K562 (cell line): ENCODE results near the gene SLC7A5. TPM values are rescaled to one million over a fixed set of nuclear protein-coding genes. Genes with fewer than 3 reads are reported as not detected.

Source experiments
- CCNT2 ChIP-seq: IDR thresholded peaks from 2 replicates; pipeline ENCODE4 v1.6.1; 2011; ENCODE audit warnings: borderline replicate concordance, low read depth, mild to moderate bottlenecking, moderate library complexity, mixed read lengths, low read length; ENCODE audit not compliant: insufficient read length; ENCODE audit errors: extremely low read depth
- HMG20B ChIP-seq: fragments of 250-450 bp; sonication (Bioruptor Pico); IDR thresholded peaks from 2 replicates; pipeline ENCODE4 v1.5.0; 2021; ENCODE audit warnings: mild to moderate bottlenecking
- NONO ChIP-seq, 2 experiments: fragments of 200-400 bp in 1 of 2; fragments of 450-650 bp in 1 of 2; formaldehyde crosslinking in 1 of 2; IDR thresholded peaks; 2 replicates each; pipeline ENCODE4 v1.6.1; 2017; ENCODE audit warnings: low read depth in 2 of 2, mild to moderate bottlenecking in 2 of 2, moderate library complexity in 2 of 2, low read length in 1 of 2
- NR2C1 ChIP-seq, 2 experiments: fragments of 450-650 bp; IDR thresholded peaks; 2 replicates each; pipeline ENCODE4 v1.6.1; 2017; ENCODE audit warnings: mild to moderate bottlenecking in 2 of 2, antibody characterized with exemption in 1 of 2, inconsistent platforms in 1 of 2, missing compliant biosample characterization in 1 of 2, missing genetic modification characterization in 1 of 2
- PHF20 ChIP-seq: fragments of 450-650 bp; IDR thresholded peaks from 2 replicates; pipeline ENCODE4 v1.6.1; 2018; ENCODE audit not compliant: partially characterized antibody
- POLR2G ChIP-seq: fragments of 200-400 bp; formaldehyde crosslinking; IDR thresholded peaks from 2 replicates; pipeline ENCODE4 v1.6.1; 2017; ENCODE audit warnings: low read depth, mild to moderate bottlenecking, antibody characterized with exemption, low read length, moderate library complexity
- SRF ChIP-seq, 2 experiments: fragments of 250-450, 450-650 bp in 1 of 2; sonication (Bioruptor Pico) in 1 of 2; sonication (generic) in 1 of 2; formaldehyde crosslinking; IDR thresholded peaks; 2 replicates each; pipeline versions ENCODE4 v1.5.0 to v1.5.1; 2020 to 2022; ENCODE audit warnings: mild to moderate bottlenecking in 1 of 2, missing genetic modification reagents in 1 of 2
- SRSF1 ChIP-seq: fragments of 200-400 bp; formaldehyde crosslinking; IDR thresholded peaks from 2 replicates; pipeline ENCODE4 v1.6.1; 2017; ENCODE audit warnings: mild to moderate bottlenecking, low read depth, low read length, moderate library complexity
- ZBTB26 ChIP-seq: fragments of 450-650 bp; formaldehyde crosslinking; IDR thresholded peaks from 2 replicates; pipeline ENCODE4 v1.4.0; 2022; ENCODE audit warnings: missing genetic modification characterization
- ZNF740 ChIP-seq, 3 experiments: fragments of 200-800 bp in 1 of 3; sonication (Bioruptor generic) in 1 of 3; sonication (generic) in 1 of 3; formaldehyde crosslinking in 1 of 3; IDR thresholded peaks; 2 replicates each; pipeline versions ENCODE4 v1.6.1 to v1.8.0; 2016 to 2022; ENCODE audit warnings: mild to moderate bottlenecking in 2 of 3, missing compliant biosample characterization in 2 of 3, missing genetic modification characterization in 2 of 3, missing genetic modification reagents in 1 of 3
- ZNF75A ChIP-seq: fragments of 450-650 bp; formaldehyde crosslinking; IDR thresholded peaks from 2 replicates; pipeline ENCODE4 v1.4.0; 2020; ENCODE audit warnings: mild to moderate bottlenecking
- polyA plus RNA-seq, 8 experiments: library from polyadenylated mRNA; depleted of rRNA in 4 of 8; stranded (reverse) in 5 of 8; unstranded in 3 of 8; fragments of >200 nt; fragmentation: Nextera tagmentation in 2 of 8; fragmentation: Illumina TruSeq in 1 of 8; extraction: Ambion mirVana in 2 of 8; extraction: Trizol in 1 of 8; gene quantifications; 2 replicates each; pipeline versions ENCODE4 v1.2.1 to v1.2.3, GENCODE V29; 2011 to 2014; ENCODE audit warnings: inconsistent platforms in 1 of 8, missing spikeins in 1 of 8
- total RNA-seq, 7 experiments: library from RNA; depleted of rRNA in 6 of 7; stranded (reverse); fragments of >200 nt in 6 of 7; fragmentation: Illumina TruSeq in 2 of 7; extraction: Trizol in 2 of 7; gene quantifications; 2 replicates each; pipeline versions ENCODE4 v1.2.1 to v1.2.3, GENCODE V29; 2011 to 2021; ENCODE audit warnings: low replicate concordance in 1 of 7
- TF ChIP-seq, protein P1 (sequence below), 2 experiments: fragments of 450-650 bp in 1 of 2; sonication (generic) in 1 of 2; formaldehyde crosslinking in 1 of 2; IDR thresholded peaks in 1 of 2; conservative IDR thresholded peaks in 1 of 2; 2 replicates each; pipeline versions ENCODE4 v1.6.1 to v1.8.1; 2016 to 2023; ENCODE audit warnings: mild to moderate bottlenecking in 2 of 2, moderate library complexity in 2 of 2, inconsistent platforms in 1 of 2, missing genetic modification reagents in 1 of 2

SLC7A5 gene
- total and polyA plus RNA-seq, 9 of the 15 experiments (the other 6 are each of a cell fraction or from before 2014, with no cell fraction given), result 1.9 to 220 (median 18.6) TPM

DNA sequence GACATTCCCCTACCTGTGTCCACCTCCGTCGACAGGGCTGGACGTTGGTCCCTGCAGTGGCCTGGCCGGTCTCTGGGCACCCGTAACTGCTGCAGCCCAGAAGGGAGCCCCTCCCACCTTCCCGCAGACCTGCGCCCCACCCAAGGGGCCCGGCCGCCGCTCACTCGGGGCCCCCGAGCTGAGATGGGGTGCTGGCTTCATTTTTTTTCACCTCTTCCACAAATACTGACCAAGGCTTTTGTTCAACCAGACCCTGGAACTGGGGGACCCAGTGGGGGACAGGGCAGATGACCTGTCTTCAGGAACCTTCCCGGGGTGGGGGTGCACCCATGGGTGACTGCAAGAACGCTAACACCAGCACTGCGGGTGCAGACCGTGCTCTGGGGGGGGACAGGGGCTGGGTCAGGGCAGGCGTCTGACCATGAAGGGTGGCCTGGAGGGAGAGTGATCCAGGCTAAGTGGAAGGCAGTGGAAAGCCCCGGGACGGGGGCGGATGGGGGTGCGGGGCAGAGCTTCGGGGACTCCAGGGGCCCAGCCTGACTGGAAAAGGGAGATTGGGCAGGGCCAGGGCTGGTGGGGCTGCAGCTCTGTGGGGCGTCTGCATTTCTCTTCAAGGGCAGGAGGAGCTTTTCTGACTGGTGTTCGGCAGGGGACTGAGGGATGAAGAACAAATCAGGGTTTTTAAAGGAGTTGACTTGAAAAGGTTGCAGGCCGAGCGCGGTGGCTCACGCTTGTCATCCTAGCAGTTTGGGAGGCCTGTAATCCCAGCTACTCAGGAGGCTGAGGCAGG, 42.3 kb downstream of the SLC7A5 start (continued):
- TF ChIP-seq ZBTB26 (CRISPR knock-in tag), result no peak
- TF ChIP-seq PHF20, result no peak
- TF ChIP-seq ZNF75A (CRISPR knock-in tag), result no peak
- TF ChIP-seq, protein P1, sequence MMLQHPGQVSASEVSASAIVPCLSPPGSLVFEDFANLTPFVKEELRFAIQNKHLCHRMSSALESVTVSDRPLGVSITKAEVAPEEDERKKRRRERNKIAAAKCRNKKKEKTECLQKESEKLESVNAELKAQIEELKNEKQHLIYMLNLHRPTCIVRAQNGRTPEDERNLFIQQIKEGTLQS (IDR thresholded peaks at IDR 0.05), result no peak
- TF ChIP-seq, protein P1 (CRISPR knock-in tag; conservative IDR thresholded peaks at IDR 0.05), result no peak
- TF ChIP-seq POLR2G, result peak; percentile 81
- no peak for TF ChIP-seq NONO (IDR thresholded peaks at IDR 0.05; ENCODE audit: low read depth in 2 of 2, low read length in 1 of 2)
- no peak for TF ChIP-seq SRF (CRISPR knock-in tag; IDR thresholded peaks at IDR 0.05)
- TF ChIP-seq SRSF1, result no peak
- no peak for TF ChIP-seq CCNT2
- TF ChIP-seq HMG20B (CRISPR knock-in tag), result no peak
- peak; percentile 86 for TF ChIP-seq ZNF740 (CRISPR knock-in tag; IDR thresholded peaks at IDR 0.05)
- TF ChIP-seq ZNF740 (tag; IDR thresholded peaks at IDR 0.05), result no peak
- TF ChIP-seq NR2C1 (IDR thresholded peaks at IDR 0.05), result no peak
- TF ChIP-seq NR2C1 (tag; IDR thresholded peaks at IDR 0.05), result no peak
